Breast epithelium (tissue), 3 donors: ENCODE data around the gene UCK2.

Source experiments
- POLR2A ChIP-seq: fragments of 450-650 bp; IDR thresholded peaks from one replicate; pipeline ENCODE4 v1.6.1; 2016; ENCODE audit warnings: antibody characterized with exemption, mild to moderate bottlenecking, moderate library complexity
- TF ChIP-seq, protein P1 (sequence below), 3 donors: fragments of 450-650 bp; IDR thresholded peaks; one replicate each; pipeline ENCODE4 v1.5.1; 2016 to 2017; ENCODE audit warnings: antibody characterized with exemption in 3 of 3, mild to moderate bottlenecking in 3 of 3, moderate library complexity in 3 of 3

GRCh38 chr1:165891111-165891860 lies 63.9 kb downstream of the UCK2 start:
- TF ChIP-seq, protein P1, sequence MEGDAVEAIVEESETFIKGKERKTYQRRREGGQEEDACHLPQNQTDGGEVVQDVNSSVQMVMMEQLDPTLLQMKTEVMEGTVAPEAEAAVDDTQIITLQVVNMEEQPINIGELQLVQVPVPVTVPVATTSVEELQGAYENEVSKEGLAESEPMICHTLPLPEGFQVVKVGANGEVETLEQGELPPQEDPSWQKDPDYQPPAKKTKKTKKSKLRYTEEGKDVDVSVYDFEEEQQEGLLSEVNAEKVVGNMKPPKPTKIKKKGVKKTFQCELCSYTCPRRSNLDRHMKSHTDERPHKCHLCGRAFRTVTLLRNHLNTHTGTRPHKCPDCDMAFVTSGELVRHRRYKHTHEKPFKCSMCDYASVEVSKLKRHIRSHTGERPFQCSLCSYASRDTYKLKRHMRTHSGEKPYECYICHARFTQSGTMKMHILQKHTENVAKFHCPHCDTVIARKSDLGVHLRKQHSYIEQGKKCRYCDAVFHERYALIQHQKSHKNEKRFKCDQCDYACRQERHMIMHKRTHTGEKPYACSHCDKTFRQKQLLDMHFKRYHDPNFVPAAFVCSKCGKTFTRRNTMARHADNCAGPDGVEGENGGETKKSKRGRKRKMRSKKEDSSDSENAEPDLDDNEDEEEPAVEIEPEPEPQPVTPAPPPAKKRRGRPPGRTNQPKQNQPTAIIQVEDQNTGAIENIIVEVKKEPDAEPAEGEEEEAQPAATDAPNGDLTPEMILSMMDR (IDR thresholded peaks at IDR 0.05), result no peak
- no peak for TF ChIP-seq POLR2A
